MM.1S (cell line): Measurements from ENCODE around the gene RS1.

Experiments used
- CTCF ChIP-seq: fragments of 300-600 bp; sonication (generic); IDR thresholded peaks from 2 replicates; pipeline ENCODE4 v1.5.1; 2016; ENCODE audit warnings: antibody characterized with exemption, low read length, mixed read lengths
- EZH2 ChIP-seq: fragments of 300-600 bp; sonication (generic); optimal IDR thresholded peaks from 2 replicates; pipeline ENCODE3; 2017; ENCODE audit warnings: low read depth, mild to moderate bottlenecking, antibody characterized with exemption, low read length, mixed read lengths

GRCh38 chrX:18619288-18619687, 52.6 kb downstream of the RS1 start:
- no peak for TF ChIP-seq EZH2
- no peak for TF ChIP-seq CTCF
